ENCODE measurements around the gene THAP11. TPM values are rescaled to one million over a fixed set of nuclear protein-coding genes. Genes with fewer than 3 reads are reported as not detected.

Gene THAP11
- total and polyA plus RNA-seq, 2 of the 13 experiments (the other 11 are each of a cell fraction or from before 2014, with no cell fraction given), result 44.2 to 53.4 TPM

GRCh38 chr16:67841816-67842508, at the start of gene THAP11 (continued):
- TF ChIP-seq ELK4 (CRISPR knock-in tag; IDR thresholded peaks at IDR 0.05; ENCODE audit: borderline replicate concordance), result no peak
- peak; percentile 91 for TF ChIP-seq RNF2 (conservative IDR thresholded peaks at IDR 0.05; ENCODE audit: low read depth)
- TF ChIP-seq, protein P1, sequence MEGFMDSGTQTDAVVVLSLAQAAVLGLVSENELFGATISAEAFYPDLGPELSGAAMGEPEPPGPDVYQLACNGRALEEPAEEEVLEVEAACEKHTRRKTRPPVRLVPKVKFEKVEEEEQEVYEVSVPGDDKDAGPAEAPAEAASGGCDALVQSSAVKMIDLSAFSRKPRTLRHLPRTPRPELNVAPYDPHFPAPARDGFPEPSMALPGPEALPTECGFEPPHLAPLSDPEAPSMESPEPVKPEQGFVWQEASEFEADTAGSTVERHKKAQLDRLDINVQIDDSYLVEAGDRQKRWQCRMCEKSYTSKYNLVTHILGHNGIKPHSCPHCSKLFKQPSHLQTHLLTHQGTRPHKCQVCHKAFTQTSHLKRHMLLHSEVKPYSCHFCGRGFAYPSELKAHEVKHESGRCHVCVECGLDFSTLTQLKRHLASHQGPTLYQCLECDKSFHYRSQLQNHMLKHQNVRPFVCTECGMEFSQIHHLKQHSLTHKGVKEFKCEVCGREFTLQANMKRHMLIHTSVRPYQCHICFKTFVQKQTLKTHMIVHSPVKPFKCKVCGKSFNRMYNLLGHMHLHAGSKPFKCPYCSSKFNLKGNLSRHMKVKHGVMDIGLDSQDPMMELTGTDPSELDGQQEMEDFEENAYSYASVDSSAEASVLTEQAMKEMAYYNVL (CRISPR knock-in tag; IDR thresholded peaks at IDR 0.05; ENCODE audit: borderline replicate concordance), result no peak
- TF ChIP-seq STAT5B (CRISPR knock-in tag; IDR thresholded peaks at IDR 0.05), result no peak
- TF ChIP-seq DPF2 (CRISPR knock-in tag; IDR thresholded peaks at IDR 0.05; ENCODE audit: borderline replicate concordance, low read depth), result no peak
- peak; percentile 84 for TF ChIP-seq MIER3 (CRISPR knock-in tag; IDR thresholded peaks at IDR 0.05; ENCODE audit: borderline replicate concordance)
- TF ChIP-seq GTF3A (CRISPR knock-in tag; conservative IDR thresholded peaks at IDR 0.05), result no peak
- TF ChIP-seq SRSF1 (optimal IDR thresholded peaks at IDR 0.05; ENCODE audit: low read depth, low read length), result peak; percentile 89
- TF ChIP-seq CHD2 (IDR thresholded peaks at IDR 0.05; ENCODE audit: low read depth, low read length), result no peak; the same call in 1 of the 2 replicates
- TF ChIP-seq ZNF337 (CRISPR knock-in tag; IDR thresholded peaks at IDR 0.05; ENCODE audit: borderline replicate concordance, low read depth), result no peak
- TF ChIP-seq CREM (IDR thresholded peaks at IDR 0.05), result peak; percentile 97
- TF ChIP-seq CREM (CRISPR knock-in tag; IDR thresholded peaks at IDR 0.05), result no peak
- TF ChIP-seq ZNF512B (CRISPR knock-in tag; IDR thresholded peaks at IDR 0.05; ENCODE audit: borderline replicate concordance), result no peak
- peak; percentile 68; the same call in 1 of the 2 replicates for TF ChIP-seq FOXA3 (CRISPR knock-in tag; IDR thresholded peaks at IDR 0.05)
- peak; percentile 75 for TF ChIP-seq ZNF589 (CRISPR knock-in tag; conservative IDR thresholded peaks at IDR 0.05)
- TF ChIP-seq, protein P2, sequence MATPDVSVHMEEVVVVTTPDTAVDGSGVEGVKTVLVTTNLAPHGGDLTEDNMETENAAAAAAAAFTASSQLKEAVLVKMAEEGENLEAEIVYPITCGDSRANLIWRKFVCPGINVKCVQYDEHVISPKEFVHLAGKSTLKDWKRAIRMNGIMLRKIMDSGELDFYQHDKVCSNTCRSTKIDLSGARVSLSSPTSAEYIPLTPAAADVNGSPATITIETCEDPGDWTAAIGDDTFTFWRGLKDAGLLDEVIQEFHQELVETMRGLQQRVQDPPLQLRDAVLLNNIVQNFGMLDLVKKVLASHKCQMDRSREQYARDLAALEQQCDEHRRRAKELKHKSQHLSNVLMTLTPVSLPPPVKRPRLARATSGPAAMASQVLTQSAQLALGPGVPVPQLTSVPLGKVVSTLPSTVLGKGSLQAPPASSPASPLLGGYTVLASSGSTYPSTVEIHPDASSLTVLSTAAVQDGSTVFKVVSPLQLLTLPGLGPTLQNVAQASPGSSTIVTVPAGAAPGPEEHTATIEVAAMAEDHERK (CRISPR knock-in tag; IDR thresholded peaks at IDR 0.05; ENCODE audit: low read depth), result peak; percentile 52; the same call in 1 of the 2 replicates
- TF ChIP-seq NCOA1 (CRISPR knock-in tag; IDR thresholded peaks at IDR 0.05), result no peak
- TF ChIP-seq ZNF766 (CRISPR knock-in tag; IDR thresholded peaks at IDR 0.05; ENCODE audit: borderline replicate concordance), result no peak
- no peak for TF ChIP-seq ZNF768 (CRISPR knock-in tag; IDR thresholded peaks at IDR 0.05)
- TF ChIP-seq ZNF629 (CRISPR knock-in tag; conservative IDR thresholded peaks at IDR 0.05), result no peak
- TF ChIP-seq ZNF704 (CRISPR knock-in tag; IDR thresholded peaks at IDR 0.05; ENCODE audit: borderline replicate concordance), result no peak
- TF ChIP-seq MXD4 (CRISPR knock-in tag; IDR thresholded peaks at IDR 0.05), result peak; percentile 47; the same call in 1 of the 2 replicates

All from HepG2 (cell line).